Ectodermal cell (in vitro differentiated cells): ENCODE measurements around the gene TBL3.

Experiments used
- H3K27ac ChIP-seq: 2 replicates; pipeline ENCODE4 v1.7.0; 2013; ENCODE audit warnings: mild to moderate bottlenecking, low read depth, low read length; ENCODE audit not compliant: insufficient read depth, poor library complexity, severe bottlenecking
- H3K27me3 ChIP-seq: 2 replicates; pipeline ENCODE4 v1.7.0; 2013; ENCODE audit warnings: mild to moderate bottlenecking, low read length; ENCODE audit not compliant: insufficient read depth, control insufficient read depth, poor library complexity, severe bottlenecking
- H3K36me3 ChIP-seq: one replicate; pipeline ENCODE4 v1.7.0; 2013; ENCODE audit warnings: low read length; ENCODE audit not compliant: control insufficient read depth, insufficient read depth
- H3K4me1 ChIP-seq: one replicate; pipeline ENCODE4 v1.7.0; 2013; ENCODE audit warnings: low read length; ENCODE audit not compliant: control insufficient read depth, insufficient read depth
- H3K4me3 ChIP-seq: 2 replicates; pipeline ENCODE4 v1.7.0; 2013; ENCODE audit warnings: low read depth, low read length, control low read depth; ENCODE audit not compliant: insufficient read depth
- H3K9me3 ChIP-seq: 2 replicates; pipeline ENCODE4 v1.7.0; 2013; ENCODE audit warnings: mild to moderate bottlenecking, low read length, moderate library complexity; ENCODE audit not compliant: control insufficient read depth
- WGBS, 2 experiments: methylation state at CpG; one replicate each; pipeline ENCODE4 v1.1.7; 2013; ENCODE audit warnings: missing lambda C conversion rate in 2 of 2; 5-methylcytosine and 5-hydroxymethylcytosine counted together

Gene TBL3

DNA sequence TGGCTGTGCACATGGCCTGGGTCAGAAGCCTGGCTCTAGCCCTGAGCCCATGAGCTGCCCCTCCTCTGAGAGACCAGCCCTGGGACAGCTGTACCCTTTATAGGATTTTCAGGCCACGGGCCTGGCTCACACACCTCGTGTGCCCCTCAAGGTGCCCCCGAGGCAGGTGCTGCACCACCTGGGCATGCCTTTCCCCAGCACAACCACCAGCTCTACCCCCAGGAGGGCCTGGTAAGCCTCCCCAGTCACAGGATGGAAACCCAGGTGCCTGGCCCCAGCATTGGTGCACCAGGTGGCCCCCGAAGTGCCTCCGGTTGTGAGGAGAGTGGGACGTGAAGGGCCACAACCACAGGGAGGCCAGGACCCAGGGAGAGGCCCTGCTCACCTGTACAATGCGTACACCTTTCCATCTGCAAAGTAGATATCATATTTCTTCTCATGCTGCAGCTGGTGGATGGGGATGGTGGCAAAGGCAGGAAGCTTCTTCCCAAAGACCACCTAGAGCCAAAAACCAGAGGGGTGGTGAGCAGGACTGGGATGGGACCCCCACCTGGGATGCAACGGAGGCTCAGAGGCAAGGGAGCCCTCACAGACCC is 31.5 kb downstream of the TBL3 start:
- WGBS, 2 experiments = 94 to 95% methylated on average over 8 of the region's 8 CpGs
- no peak overlapping the region for H3K27ac ChIP-seq
- H3K4me1 ChIP-seq = peaks cover 27% of the 10 kb centered on the region
- H3K27me3 ChIP-seq = no peaks in the 10 kb centered on the region
- peaks cover 39% of the 10 kb centered on the region for H3K36me3 ChIP-seq
- H3K9me3 ChIP-seq = no peaks in the 10 kb centered on the region
- H3K4me3 ChIP-seq = no peak overlapping the region

DNA sequence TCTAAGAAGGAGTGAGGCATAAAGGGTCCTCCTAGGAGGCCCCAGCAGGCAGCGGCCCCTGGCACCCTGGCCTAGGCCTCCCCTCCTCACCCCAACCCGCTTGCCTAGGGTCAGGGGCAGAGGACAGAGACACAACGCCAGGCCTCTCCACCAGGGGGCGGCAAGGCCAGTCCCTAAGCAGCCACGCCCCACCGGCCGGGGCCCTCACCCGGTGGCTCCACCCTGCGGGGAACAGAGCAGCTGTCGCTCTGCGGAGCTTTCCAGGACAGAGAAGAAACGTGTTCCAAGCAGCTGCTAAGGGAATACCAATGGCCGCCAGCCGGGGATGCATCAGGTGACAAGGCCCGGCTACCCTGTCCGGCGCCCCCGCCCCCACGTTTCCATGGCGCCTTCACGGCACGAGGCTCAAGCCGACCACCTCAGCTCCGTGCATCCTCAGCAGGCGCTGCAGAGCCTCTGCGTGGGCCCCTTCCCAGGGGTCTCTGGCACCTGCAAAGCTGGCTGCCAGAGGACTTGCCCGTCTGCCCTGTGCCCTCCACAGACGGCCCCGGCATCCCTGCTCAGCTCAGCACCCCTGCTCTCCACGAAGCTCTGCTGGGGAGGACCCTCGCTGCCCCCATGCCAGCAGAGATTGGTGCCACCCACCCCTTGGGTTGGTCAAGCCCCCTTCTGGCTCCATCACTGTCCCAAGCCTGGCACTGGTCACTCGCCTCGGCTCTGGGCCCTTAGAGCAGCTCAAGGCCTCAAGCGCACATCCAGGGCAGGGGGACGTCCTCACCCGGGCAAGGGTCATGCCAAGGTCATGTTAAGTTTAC is 32.2 kb downstream of the TBL3 start:
- peaks cover 31% of the 10 kb centered on the region for H3K4me1 ChIP-seq
- H3K9me3 ChIP-seq = no peaks in the 10 kb centered on the region
- no peak overlapping the region for H3K4me3 ChIP-seq
- peak overlapping the region; percentile 84 for H3K27ac ChIP-seq
- H3K36me3 ChIP-seq = peaks cover 34% of the 10 kb centered on the region
- no peaks in the 10 kb centered on the region for H3K27me3 ChIP-seq
- WGBS, 2 experiments = 32% methylated on average over 36 of the region's 36 CpGs

DNA sequence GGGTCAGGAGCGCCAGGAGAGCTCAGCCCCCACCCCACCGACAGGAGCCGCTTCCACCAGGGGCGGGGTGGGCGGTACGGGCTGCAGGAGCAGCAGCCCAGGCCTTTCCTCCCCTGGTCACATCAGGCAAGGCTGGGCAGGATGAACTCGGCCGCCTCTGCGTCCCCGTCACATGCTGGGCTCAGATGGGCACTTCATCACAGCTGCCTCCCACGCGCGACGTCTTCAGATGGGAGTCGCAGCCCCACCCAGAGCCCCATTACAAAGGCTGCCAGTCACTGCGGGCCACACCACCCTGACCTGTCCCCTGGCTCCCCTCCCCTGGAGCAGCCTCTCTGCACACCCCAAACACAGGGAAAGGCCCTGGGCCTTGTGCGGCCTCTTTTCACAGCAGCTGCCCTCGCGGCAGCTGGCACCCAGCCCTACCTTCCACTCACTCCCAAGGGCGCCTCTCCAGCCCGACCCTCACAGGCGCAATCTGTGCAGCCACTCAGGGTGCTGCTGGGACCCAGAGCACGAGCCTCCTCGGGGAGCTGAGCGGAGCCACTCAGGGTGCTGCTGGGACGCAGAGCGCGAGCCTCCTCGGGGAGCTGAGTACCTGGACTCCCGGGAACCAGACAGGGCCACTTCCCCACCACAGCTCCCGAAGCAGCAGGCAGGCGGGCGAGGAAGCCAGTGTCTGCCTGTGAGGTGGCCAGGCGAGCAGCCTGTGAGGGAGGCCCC is 33.1 kb downstream of the TBL3 start:
- H3K36me3 ChIP-seq = peaks cover 28% of the 10 kb centered on the region
- H3K4me3 ChIP-seq = no peak overlapping the region
- peaks cover 31% of the 10 kb centered on the region for H3K4me1 ChIP-seq
- no peaks in the 10 kb centered on the region for H3K9me3 ChIP-seq
- 91 to 92% methylated on average over 34 of the region's 34 CpGs for WGBS, 2 experiments
- H3K27me3 ChIP-seq = no peaks in the 10 kb centered on the region
- H3K27ac ChIP-seq = peak overlapping the region; percentile 84

DNA sequence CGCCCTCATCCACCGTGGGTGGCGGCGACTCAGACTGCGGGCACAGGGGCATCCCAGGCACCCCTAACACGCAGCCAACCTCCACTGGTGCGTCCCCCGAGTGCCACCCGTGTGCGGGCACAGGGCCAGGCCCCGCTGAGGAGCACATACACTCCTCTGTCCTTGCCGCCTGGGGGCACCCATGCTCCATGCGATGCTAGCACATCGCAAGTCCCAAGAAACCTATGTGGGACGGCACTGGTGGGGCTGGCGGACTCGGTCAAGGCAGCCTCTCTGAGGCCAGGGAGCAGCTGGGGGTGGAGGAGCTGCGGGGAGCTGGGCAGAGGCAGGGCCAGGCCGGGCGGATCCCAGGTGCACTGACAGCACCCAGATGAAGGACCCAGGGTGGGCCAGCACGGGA is 33.8 kb downstream of the TBL3 start:
- H3K27ac ChIP-seq = no peak overlapping the region
- peaks cover 34% of the 10 kb centered on the region for H3K4me1 ChIP-seq
- peaks cover 21% of the 10 kb centered on the region for H3K36me3 ChIP-seq
- H3K27me3 ChIP-seq = no peaks in the 10 kb centered on the region
- H3K9me3 ChIP-seq = no peaks in the 10 kb centered on the region
- no peak overlapping the region for H3K4me3 ChIP-seq
- 91 to 93% methylated on average over 21 of the region's 21 CpGs for whole genome bisulfite sequencing, 2 experiments

DNA sequence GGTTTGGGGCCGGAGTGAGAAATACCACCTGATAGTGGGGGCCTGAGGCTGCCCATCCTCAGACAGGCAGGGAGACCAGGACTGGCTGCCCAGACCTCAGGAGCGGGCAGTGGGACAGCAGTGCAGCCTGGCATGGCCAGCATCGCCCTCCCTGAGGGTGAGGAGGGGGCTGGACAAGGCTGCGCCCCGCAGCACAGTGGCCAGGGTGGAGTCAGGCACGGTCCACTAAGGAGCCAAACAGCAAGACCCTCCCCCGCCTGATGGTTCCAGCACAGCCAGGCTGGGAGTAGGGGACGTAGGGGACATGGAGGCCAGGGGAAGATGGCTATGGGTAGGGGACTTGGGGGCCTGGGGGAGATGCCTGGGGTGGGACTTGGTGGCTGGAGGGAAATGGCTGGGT is 34.5 kb downstream of the TBL3 start:
- H3K27ac ChIP-seq = no peak overlapping the region
- no peak overlapping the region for H3K4me3 ChIP-seq
- peaks cover 14% of the 10 kb centered on the region for H3K36me3 ChIP-seq
- peaks cover 34% of the 10 kb centered on the region for H3K4me1 ChIP-seq
- WGBS, 2 experiments = 93 to 94% methylated on average over 8 of the region's 8 CpGs
- H3K9me3 ChIP-seq = no peaks in the 10 kb centered on the region
- H3K27me3 ChIP-seq = no peaks in the 10 kb centered on the region

DNA sequence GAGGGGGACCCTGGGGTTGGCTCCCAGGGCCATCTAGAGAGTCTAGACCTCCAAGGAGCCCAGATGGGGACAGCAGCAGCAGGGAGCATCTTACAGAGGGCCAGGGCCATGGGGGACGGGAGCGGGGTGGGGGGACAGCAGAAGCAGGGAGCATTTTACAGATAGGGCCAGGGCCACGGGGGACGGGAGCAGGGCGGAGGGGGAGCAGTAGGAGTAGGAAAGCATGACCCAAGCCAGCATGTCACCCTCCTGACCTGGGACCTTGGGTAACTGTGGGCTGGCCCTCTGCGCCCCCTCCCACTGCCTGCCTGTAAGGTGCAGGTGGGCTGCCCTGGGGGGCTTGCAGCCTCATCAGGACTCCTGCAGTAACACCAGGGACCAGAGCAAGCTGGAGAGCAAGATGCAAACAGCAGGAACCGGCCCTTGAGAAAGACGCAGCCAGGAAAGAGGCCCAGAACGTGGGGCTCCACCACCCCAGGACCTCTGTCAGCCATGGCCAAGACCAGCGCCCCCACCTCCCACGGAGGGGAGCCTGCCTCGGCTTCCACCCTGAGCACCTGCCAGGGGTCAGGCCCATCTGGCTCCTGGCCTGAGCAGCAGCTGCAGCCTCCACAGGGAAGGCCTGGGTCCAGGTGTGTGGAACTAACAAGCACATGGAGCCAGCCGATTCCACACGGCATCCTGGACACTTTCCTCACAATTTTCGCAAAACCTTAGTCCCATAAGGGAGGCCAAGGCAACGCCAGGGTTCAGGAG is 35.4 kb downstream of the TBL3 start:
- Histone ChIP-seq H3K27ac (no peak overlapping the region), H3K4me1 (peaks cover 34% of the 10 kb centered on the region), H3K36me3 (peaks cover 5% of the 10 kb centered on the region), H3K4me3 (no peak overlapping the region), H3K27me3 (no peaks in the 10 kb centered on the region), H3K9me3 (no peaks in the 10 kb centered on the region)
- WGBS, 2 experiments = 94 to 95% methylated on average over 16 of the region's 16 CpGs

DNA sequence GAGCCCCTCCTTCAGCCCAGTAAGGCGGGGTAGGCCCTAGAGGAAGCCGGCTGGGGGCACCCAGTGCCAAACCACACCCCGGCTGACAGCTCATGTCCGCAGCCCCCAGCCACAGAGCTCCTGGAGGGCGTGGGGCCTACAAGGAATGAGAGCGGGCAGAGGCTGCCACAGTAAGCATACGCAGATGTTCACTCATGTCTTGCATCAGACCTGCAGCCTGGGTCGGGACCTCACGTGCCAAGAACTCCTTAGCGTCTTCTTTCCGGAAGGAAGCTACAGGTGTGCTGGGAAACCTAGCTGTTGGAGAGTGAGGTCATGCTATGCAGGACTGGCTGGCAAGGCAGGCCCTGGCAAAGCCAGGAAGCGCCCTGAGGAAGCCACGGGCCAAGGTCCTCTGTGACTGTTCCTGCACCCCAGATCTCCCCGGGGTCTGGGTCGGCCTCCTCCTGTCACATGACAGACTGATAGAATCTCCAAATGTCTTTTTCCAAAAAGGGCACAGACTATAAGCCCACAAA is 36.2 kb downstream of the TBL3 start:
- Histone ChIP-seq H3K27me3 (no peaks in the 10 kb centered on the region), H3K4me3 (peak overlapping the region; percentile 95), H3K27ac (no peak overlapping the region), H3K9me3 (no peaks in the 10 kb centered on the region), H3K4me1 (peaks cover 34% of the 10 kb centered on the region), H3K36me3 (no peaks in the 10 kb centered on the region)
- WGBS, 2 experiments = 91 to 94% methylated on average over 15 of the region's 15 CpGs

DNA sequence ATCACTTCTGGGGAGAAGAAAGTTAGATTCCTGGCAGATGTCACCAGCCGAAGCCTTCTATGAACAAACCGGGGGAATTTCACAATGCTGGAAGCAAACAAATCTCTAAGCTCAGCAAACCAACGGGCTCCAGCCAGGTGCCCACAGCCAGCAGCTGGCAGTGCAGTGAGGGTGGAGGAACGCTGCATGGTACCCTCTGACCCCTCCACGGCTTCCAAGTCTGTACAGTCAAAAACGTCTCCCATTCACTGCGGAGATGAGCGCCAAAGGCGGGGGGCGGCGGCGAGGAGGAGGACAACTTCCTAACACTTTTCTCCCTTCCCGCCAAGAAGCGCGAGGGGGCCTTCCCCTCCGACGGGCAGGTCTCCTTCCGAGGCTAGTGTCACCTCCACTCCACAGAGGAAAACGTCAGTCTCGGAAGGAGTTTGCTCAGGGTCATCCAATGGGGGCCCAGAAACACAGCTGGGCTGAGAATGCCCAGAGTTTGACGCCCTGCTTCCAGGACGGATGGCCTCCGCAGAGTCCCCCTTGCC is 36.8 kb downstream of the TBL3 start:
- no peak overlapping the region for H3K27ac ChIP-seq
- H3K36me3 ChIP-seq = no peaks in the 10 kb centered on the region
- WGBS, 2 experiments = 15 to 17% methylated on average over 23 of the region's 23 CpGs
- peak overlapping the region; percentile 95 for H3K4me3 ChIP-seq
- no peaks in the 10 kb centered on the region for H3K9me3 ChIP-seq
- peaks cover 34% of the 10 kb centered on the region for H3K4me1 ChIP-seq
- no peaks in the 10 kb centered on the region for H3K27me3 ChIP-seq

DNA sequence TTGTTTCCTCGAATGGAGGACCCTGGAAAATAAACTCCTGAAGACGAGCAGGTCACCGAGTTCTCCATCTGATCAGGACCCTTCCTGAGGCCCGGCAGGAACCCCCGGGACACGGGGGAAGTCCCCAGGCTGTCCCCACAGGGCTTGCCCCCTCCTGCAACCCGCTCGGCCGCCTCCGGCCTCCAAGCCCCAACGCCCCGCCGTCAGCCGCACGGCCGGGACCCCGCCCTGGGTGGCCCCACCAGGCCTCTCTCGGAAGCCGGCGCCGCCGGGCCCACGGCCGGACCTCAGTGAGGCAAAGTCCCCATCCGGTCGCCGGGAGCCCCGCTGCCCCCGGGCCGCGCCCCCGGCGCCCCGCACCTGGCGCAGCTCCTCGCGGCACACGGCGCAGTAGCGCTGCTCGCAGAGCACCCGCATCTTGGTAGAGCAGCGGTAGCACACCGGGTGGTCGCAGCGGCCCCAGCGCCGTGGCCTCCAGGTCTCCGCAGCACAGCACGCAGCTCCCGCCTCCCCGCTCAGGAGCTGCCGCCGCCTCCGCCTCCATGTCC is 37.4 kb downstream of the TBL3 start:
- H3K36me3 ChIP-seq = no peaks in the 10 kb centered on the region
- no peaks in the 10 kb centered on the region for H3K9me3 ChIP-seq
- peak overlapping the region; percentile 42 for H3K27ac ChIP-seq
- WGBS, 2 experiments = 0 to 1% methylated on average over 55 of the region's 55 CpGs
- peaks cover 32% of the 10 kb centered on the region for H3K4me1 ChIP-seq
- peak overlapping the region; percentile 95 for H3K4me3 ChIP-seq
- H3K27me3 ChIP-seq = no peaks in the 10 kb centered on the region
